ENCODE data around the gene HTR4.

- TF ChIP-seq, protein P1, sequence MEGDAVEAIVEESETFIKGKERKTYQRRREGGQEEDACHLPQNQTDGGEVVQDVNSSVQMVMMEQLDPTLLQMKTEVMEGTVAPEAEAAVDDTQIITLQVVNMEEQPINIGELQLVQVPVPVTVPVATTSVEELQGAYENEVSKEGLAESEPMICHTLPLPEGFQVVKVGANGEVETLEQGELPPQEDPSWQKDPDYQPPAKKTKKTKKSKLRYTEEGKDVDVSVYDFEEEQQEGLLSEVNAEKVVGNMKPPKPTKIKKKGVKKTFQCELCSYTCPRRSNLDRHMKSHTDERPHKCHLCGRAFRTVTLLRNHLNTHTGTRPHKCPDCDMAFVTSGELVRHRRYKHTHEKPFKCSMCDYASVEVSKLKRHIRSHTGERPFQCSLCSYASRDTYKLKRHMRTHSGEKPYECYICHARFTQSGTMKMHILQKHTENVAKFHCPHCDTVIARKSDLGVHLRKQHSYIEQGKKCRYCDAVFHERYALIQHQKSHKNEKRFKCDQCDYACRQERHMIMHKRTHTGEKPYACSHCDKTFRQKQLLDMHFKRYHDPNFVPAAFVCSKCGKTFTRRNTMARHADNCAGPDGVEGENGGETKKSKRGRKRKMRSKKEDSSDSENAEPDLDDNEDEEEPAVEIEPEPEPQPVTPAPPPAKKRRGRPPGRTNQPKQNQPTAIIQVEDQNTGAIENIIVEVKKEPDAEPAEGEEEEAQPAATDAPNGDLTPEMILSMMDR (IDR thresholded peaks at IDR 0.05), result no peak
- TF ChIP-seq POLR2A (IDR thresholded peaks at IDR 0.05), result no peak
- no peak for TF ChIP-seq EP300 (IDR thresholded peaks at IDR 0.05)
Measured at GRCh38 chr5:148511810-148512347, 142.4 kb downstream of the HTR4 start.

Measured in tibial nerve (tissue), 4 donors.